HG03159 (cell line): ENCODE results near the gene LAMP5.

Experiments
- ATAC-seq: cut with Tn5 transposase; IDR thresholded peaks from one replicate; pipeline ENCODE4 v1.9.1; 2021; ENCODE audit warnings: mild to moderate bottlenecking, moderate library complexity; ENCODE audit not compliant: unreplicated experiment

LAMP5 gene

DNA sequence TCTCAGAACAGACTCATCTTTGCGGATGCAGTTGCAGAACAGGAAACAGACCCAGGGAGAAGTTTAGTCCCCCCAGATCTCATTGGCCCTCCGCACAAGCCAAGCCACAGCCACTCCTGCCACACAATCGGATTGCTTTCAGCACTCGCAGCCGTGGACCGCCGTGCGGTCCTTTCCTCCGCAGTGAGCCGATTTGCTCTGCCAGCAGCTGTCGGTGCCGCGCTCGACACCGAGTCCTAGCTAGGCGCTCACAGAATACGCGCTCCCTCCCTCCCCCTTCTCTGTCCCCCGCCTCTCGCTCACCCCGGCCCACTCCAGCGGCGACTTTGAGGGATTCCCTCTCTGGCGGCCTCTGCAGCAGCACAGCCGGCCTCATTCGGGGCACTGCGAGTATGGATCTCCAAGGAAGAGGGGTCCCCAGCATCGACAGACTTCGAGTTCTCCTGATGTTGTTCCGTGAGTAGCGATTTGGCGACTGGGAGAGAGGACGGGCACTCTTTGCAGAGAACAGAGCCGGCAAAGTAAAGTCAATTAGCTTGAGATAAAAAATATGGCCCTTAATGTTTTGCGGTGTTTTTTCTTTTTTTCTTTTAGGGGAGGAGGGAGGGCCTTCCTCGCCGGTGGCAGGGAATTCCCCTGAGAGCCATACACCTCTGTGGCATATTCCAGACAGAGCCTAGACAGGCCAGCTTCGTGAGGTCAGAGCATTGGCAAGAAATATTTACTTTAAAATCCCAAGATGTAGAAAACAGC, at the start of gene LAMP5:
TSS of gene LAMP5 (plus strand) at position 130 of the 753 bp plus-strand sequence. CDS start at position 393, 263 bp downstream.
- peak; percentile 44 for ATAC-seq

DNA sequence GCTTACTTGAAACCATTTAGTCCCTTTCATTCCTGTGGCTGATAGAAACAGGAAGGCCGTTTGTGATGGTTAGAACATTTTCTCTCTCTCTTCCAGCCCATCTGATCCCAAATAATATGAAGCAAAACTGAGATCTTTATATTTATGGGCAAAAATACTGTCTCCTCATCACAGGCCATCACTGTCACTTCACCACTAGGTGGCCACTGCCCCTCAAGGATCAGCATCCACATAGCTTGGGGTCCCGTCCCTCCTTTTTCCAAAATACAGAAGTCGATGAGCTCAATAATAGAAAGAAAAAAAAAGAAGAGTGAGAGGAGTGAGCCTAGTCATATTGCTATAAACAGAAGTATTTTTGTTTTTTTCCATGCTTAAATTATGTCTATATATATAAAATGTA, 46.4 kb upstream of the LAMP5 start:
- ATAC-seq, result no peak

DNA sequence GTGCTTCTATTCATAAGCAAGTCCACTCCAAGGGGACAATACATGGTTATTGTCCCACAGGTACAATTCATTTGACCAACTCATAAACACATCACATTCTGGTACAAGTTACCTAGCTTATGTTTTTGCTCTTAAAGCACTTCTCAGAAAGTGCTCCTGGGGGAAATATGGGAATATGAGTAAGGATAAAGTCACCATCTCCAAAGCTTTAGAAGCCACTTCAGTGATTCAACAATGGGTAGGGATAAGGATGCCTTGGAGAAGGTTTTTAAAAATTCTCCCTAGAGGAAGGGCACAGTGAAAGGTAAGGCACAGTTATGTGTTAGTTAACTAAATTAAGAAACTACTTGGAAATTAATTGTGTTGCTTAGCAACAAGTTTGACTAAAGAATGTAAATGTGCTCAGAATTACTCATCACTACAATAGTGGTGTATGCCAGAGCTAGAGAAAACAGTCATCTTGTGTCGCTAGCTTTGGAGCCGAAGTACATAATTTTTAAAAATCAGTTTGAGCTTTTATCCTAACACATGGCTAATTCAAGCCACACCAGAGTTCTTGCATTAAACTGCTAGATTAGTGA, 39.5 kb upstream of the LAMP5 start:
- ATAC-seq, result no peak

DNA sequence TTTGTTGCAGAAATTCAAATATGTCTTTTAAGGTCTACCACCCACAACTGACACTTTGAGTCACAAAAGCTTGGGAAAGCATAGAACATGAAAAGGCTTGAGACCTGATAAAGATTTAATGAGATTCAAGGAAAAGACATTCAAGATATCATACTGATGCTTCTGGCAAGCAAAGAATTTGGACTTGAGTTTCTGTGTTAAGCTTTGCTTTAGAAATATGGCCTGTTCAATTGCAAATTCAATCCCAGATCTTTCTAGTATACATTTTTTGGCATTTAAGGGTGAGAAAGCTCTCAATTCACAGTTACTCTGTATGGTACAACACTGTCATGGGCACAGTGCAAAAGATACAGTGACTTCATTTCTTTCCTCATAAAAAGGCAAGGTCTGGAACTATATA, 38.9 kb upstream of the LAMP5 start:
- ATAC-seq, result no peak

DNA sequence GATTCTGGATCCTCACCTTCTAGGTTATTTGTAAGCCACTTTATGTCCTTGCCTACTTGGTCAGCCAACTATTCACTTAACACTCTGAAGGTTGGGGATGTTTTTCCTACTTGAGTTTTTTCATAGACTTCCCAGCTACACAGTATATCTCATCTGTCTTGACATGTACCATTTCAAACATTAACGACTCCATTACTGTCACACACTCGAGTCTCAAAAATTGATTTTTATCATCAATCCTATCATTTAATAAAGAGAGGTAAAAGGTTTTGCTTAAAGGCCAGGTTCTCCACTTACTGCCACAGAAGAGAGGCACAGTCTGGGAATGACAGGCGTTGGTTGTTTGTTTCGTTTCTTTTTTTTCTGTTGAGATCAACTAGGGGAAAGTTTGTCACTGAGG, 38.2 kb upstream of the LAMP5 start:
- no peak for ATAC-seq

DNA sequence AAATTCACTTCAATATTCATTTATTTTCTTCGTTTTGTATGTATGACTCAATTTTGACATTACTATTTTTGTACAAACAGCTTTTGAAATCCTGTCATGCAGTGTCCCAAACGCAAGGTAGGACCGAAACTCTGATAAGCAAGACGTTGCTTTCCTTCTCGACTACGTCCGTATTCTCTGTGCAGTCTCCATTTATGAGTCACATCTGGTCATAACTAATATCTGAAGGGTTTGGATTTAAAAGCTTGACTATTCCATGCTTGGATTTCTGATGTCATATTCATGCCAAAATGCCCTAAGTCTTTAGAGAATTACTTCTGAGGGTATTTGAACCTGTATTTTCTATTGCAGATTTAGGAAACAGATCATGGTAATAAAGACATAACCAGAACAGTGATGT, 37.8 kb upstream of the LAMP5 start:
- ATAC-seq, result no peak

- no peak for ATAC-seq
Measured at GRCh38 chr20:9478771-9479170, 35.6 kb upstream of the LAMP5 start.

DNA sequence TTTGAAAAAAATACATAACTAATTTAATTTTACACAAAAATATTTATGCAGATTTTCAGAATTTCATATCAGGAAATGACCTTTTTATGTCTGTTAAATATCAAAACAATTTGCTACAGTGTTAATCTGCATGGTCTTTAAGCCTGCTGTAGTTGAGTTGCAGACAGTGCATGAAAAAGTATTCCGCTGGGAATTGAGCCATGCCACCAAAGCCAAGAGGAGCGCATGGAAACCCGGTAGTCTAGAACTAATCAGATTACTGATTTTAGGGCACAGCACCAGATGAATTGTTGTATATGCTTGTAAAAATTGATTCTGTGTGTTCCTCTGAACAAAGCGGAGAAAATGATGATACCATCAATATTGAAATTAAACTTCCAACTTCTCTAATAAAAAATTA, 34.3 kb upstream of the LAMP5 start:
- ATAC-seq, result no peak

- ATAC-seq, result no peak
Measured at GRCh38 chr20:9482180-9482579, 32.2 kb upstream of the LAMP5 start.

DNA sequence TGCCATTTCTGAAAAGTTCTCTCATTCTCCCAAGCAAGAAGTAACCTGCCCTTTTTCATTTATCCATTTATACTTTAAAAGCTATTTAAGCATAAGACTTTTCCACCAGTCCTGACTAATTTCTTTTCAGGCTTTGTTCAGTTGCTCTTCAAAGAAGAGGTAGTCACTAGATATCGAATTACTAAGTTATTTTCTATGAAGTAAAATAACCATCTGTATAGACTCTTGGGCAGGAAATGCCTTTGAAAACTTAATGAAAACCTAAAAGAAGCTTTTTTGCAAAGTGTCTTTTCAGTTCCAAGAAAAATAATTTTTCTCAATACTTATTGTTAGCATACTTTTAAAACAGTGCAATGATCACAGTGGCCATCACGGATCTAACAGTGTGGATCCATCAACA, 31.3 kb upstream of the LAMP5 start:
- ATAC-seq, result no peak

GRCh38 chr20:9485614-9486340, 28.6 kb upstream of the LAMP5 start:
- no peak for ATAC-seq

DNA sequence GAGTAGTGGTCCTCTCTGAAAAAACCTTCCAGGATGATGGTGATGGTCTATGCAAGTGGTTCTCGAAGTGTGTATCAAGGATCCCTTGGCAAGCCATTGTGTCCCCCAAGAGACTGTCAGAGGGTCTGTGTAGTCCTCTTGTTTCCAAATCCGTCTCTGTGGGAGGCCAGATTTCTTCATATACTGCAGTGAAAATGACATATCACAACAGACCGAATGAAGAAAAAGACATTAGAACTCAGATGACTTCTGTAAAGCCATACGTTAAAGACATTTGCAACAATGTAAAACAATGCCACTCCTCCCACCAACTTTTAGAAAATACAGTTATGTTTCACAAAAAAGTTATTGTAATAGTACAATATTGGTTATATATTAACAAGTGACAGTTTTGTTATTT, 27.2 kb upstream of the LAMP5 start:
- ATAC-seq, result no peak

GRCh38 chr20:9488063-9488462, 26.3 kb upstream of the LAMP5 start:
- ATAC-seq, result no peak

GRCh38 chr20:9490161-9490560, 24.2 kb upstream of the LAMP5 start:
- ATAC-seq, result no peak

GRCh38 chr20:9490631-9491030, 23.8 kb upstream of the LAMP5 start:
- ATAC-seq, result no peak

GRCh38 chr20:9491324-9491723, 23.1 kb upstream of the LAMP5 start:
- ATAC-seq, result no peak

GRCh38 chr20:9492067-9492466, 22.3 kb upstream of the LAMP5 start:
- ATAC-seq, result no peak

GRCh38 chr20:9493803-9494202, 20.6 kb upstream of the LAMP5 start:
- ATAC-seq, result no peak

DNA sequence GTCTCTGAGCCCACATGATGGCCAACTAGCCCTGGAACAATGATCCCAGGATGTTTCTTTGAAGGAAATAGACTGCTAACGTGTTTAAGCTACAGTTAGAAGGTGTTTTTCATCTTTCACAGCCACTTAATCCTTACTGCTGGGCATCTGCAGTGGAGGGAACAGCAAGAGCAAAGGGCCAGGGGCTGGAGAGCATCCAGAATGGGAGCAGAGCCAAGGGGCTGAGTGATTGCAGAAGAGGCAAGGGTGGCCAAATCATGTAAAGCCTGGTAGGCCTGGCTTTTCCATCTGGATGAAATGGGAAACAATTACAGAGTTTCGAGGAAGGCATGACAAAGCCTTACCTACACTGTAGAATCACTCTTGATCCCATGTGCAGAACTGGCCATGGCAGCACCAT, 18.7 kb upstream of the LAMP5 start:
- ATAC-seq, result no peak

DNA sequence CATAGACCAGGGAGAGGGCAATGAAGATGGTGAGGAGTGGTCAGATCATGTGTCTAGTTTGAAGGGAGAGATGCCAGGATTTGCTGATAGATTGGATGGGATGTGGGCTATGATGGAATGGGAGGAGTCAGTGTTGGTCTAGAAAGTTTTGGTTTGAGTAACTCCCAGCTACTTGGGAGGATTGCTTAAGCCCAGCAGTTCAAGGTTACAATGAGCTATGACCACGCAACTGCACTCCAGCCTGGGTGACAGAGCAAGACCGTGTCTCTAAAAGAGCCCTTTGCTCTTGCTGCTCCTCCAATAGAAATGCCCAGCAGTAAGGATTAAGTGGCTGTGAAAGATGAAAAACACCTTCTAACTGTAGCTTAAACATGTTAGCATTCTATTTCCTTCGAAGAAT, 18.2 kb upstream of the LAMP5 start:
- ATAC-seq, result no peak

- ATAC-seq, result no peak
Measured at GRCh38 chr20:9498322-9498721, 16.1 kb upstream of the LAMP5 start.
